ENCODE results near the gene NRIP1.

Gene NRIP1

DNA sequence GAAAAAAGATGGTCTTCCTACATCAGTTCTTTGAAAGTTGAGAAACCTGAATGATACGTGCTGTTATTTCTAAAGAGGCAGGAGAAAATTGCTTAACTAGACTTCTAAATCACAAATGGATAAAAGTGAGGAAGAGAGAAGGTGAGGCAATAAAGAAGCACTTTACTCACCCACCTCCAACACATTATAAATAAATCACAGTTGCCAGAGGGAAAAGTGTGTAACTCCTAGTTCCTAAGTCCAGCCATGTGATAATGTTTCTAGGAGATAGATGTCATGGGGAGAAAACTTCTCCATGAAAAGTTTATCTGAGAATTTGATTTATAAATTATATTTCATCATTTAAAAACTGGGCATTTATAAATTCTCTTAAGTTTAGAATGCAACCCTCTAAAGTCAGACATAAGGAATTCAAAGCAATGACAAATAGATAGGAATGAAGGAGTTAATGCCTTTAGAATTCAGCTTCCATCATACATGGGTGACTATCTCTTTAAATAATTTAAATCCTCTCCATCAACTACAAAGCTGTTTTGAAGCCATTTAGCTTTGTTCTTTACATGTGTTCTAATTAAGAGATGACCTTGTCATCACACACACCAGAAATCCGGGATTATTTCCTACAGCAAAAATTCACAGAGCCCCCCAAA lies 60.0 kb downstream of the NRIP1 start:
- no peak for DNase-seq

GRCh38 chr21:15003463-15004135 lies 61.2 kb downstream of the NRIP1 start:
- peak; percentile 89 for DNase-seq

- peak; percentile 48 for DNase-seq
Measured at GRCh38 chr21:15001857-15002606, 62.8 kb downstream of the NRIP1 start.

DNA sequence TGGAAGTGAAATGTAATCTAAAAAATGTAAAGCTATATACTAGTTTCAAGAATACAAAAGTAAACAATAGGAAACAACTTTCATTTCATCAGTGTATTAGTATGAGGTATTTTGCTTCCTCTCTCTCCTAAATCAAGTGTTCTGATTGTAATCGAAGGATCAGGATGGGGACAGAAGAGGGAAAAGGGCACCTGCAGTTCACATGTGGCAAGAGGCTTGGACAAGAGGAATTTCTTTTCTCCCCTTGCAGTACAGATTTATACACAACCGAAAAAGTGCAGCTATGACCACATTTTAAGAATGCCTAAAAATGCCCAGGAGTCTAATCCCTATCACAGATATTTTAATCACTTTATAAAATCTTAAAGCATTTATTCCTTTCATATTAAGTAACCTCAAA lies 63.7 kb downstream of the NRIP1 start:
- DNase-seq, result no peak

DNA sequence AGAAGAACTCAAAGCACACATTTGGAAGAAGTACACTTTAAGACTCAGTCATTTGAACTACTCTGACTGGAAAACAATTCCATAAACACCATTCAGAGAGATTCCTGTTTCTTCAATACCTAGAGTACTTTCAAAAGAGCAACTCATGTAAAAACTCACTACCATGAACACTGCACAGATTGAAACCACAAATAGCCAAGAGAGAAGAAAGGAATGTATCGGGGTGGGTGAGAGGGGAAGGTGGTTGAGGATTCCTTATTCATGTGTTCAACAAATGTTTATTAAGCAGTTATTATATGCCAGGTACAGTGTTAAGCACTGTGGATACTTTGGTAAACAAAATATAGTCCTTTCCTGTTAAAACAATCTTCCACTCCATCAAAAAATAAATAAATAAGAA lies 64.7 kb downstream of the NRIP1 start:
- DNase-seq, result no peak

DNA sequence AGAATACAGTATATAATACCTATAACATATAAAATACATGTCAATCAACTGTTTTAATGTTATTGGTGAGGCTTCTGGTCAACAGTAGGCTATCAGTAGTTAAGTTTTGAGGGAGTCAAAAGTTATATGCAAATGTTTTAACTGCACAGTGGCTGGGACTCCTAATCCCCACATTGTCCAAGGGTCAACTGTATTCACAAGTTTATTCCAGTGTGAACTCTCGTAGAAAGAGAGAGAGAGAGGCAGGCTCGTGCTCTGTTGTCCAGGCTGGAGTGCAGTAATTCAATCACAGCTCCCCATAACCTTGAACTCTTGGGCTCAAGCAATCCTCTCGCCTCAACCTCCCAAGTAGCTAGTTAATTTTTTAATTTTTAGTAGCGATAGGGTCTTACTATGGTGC lies 66.0 kb downstream of the NRIP1 start:
- DNase-seq, result no peak

DNA sequence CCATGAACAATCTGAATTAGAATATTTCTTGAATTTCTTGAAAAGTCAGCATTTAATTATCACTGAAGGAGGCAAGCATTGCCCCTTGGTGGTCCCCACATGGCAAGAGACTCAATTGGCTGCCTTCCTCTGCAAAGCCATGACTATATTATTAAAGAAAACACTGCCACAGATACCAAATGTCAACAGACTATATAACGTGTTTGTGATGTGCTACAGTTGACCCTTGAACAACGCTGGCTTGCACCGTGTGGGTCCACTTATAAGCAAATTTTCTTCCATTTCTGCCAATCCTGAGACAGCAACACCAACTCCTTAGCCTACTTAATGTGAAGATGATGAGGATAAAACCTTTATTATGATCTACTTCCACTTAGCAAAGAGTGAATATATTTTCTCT lies 66.5 kb downstream of the NRIP1 start:
- DNase-seq, result no peak

GRCh38 chr21:14995695-14996490 lies 68.9 kb downstream of the NRIP1 start:
- DNase-seq, result no peak

DNA sequence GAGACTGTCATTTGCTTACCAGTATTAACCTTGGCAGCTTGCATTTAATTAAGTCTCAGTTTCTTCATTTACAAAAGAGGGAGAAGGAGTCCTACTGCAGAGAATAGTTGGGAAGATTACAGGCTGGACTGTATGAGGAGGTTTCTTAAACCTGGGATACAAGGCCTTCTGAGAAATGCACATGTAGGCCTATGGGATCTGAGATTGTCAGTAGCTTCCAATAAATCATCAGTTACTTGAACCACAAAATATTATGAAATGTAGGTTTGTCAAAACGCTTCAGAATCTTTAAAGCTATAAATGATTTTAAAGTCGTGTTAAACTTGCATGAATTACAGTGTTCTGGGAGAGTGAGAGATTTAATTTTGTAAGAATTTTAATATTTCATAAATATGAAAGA lies 69.6 kb downstream of the NRIP1 start:
- no peak for DNase-seq

DNA sequence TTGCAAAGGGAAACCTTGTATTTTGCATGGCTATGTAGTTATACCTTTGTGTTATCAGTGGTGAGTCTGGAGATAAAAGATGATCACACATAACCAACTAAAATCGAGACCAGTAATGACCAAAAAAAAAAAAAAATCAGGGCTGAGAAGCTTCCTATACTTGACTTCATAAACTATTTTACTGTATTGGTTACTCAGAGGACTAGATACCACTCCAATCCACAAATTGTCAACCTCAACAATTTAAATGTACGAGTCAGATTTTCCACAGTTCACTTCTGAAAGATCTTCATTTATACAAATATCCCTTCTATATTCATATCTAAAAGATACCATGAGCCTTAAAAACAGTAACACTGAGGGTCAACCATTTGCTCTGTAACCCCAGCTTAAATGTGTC lies 71.7 kb downstream of the NRIP1 start:
- DNase-seq, result no peak

DNA sequence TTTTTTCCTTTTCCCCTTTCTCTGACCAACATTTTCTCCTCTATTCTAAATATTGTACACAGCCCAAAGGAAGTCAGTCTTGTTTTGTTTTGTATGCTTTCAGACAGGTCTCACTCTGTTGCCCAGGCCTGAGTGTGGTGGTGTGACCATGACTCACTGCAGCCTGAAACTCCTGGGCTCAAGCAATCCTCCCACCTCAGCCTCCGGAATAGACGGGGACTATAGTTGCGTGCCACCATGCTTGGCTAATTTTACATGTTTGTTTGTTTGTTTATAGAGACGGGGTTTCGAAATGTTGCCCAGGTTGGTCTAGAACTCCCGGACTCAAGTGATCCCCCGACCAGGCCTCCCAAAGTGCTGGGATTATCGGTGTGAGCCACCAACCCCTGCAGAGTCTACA lies 72.8 kb downstream of the NRIP1 start:
- DNase-seq, result no peak

- DNase-seq, result no peak
Measured at GRCh38 chr21:14989359-14989758, 75.4 kb downstream of the NRIP1 start.

DNA sequence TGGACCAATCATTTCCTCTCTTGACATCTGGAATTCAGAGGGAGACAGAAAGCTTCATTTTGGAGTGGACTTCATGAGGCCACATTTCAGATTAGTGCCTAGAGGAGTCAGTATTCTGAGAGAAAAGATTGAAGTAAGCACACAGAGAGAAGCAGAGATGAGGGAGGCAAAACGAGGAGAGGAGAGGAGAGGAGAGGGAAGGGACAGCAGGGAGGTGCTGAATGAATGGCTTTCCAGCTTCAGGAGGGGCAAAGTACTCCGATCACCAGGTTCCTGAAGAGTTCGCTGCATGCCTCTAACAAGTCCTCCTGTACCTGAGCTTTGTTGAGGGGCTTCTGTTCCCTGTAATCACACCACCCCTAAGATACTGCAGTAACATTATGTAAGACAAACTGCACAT lies 76.0 kb downstream of the NRIP1 start:
- DNase-seq, result no peak

GRCh38 chr21:14987370-14988170 lies 77.2 kb downstream of the NRIP1 start:
- DNase-seq, result no peak

GRCh38 chr21:14985306-14985705 lies 79.5 kb downstream of the NRIP1 start:
- DNase-seq, result no peak

DNA sequence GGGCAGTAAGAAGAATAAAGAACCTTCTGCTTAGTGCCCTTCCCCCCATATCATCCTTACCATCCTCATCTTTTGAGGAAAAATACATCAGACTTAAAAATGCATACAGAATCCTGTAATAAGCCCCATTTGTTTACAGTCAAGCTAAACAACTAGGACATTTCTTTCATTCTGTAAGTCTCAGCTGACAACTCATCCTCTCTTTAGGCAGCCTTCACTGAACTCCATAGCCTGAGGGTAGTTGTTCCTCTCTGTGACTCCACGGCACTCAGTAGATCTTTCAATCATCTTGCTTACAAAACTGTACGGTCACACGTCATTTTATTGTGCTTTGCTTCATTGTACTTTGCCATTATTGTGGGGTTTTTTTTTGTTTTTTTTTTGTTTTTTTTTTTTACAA lies 82.5 kb downstream of the NRIP1 start:
- DNase-seq, result no peak

DNA sequence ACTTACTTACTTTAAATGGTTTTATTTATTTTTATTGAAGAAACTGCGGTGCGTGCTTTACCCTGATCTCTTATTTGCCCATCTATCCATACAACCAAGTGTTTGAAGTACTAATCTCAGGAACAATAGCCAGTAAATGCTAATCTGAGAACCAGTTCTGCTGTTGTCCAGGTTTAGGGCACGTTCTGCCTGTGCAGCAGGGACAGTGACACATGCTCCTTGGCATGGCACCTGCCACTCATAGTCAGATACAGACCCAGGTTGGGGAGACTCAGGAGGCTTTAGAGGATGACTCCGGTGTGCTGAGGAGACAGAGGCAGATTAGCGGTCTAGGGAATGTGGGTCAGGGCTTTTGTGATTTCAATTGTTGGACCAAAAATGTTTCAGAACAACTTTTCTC lies 83.6 kb downstream of the NRIP1 start:
- no peak for DNase-seq

DNA sequence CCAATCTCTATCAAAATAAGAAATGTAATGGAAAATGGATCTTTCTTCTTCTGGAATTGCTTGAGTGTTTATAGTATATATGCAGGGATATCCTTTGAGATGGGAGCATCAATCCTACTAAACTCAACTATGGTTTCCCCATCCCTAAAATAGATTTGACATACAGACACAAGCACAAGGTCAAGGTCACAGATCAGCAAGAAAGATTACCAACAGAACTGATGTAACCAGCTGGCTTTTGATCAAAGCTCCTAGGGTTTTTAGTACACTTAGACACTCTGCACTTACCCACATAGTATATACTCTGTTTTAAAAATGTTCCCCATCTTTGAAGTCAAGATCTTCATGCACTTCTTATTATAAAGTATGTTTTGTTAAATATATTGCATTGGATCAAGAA lies 85.5 kb downstream of the NRIP1 start:
- no peak for DNase-seq

GRCh38 chr21:14977814-14978213 lies 87.0 kb downstream of the NRIP1 start:
- no peak for DNase-seq

DNA sequence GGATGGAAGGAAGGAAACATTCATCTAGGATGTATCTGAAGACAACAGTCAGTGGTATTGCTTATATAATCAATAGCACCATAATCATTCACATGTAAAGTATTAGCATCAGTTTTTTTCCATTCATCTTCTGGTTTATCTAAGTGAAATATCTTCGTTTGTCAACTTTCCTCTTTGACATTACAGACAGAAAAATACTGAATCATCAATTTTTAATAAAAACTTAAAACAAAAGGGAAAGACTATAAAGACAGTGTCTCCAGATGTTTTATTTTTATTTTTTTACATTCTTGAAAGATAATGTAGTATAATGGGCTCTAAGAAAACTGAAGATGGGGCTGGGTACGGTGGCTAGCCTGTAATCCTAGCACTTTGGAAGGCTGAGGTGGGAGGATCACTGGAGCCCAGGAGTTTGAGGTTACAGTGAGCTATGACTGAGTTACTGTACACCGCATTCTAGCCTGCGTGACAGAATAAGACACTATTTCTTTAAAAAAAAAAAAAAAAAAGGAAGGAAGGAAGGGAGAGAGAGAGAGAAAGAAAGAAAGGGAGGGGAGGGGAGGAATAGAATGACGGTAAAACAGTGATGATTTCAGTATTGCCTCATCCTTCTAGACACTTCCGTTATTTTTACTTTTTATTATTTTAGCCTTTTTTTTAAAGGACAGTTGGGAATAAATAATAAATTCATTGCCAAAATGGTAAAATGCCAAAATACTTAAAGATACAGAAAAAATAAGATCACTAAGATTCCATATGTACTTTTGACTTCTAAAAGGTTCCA lies 89.5 kb downstream of the NRIP1 start:
- no peak for DNase-seq

- no peak for DNase-seq
Measured at GRCh38 chr21:14972678-14973077, 92.1 kb downstream of the NRIP1 start.

DNA sequence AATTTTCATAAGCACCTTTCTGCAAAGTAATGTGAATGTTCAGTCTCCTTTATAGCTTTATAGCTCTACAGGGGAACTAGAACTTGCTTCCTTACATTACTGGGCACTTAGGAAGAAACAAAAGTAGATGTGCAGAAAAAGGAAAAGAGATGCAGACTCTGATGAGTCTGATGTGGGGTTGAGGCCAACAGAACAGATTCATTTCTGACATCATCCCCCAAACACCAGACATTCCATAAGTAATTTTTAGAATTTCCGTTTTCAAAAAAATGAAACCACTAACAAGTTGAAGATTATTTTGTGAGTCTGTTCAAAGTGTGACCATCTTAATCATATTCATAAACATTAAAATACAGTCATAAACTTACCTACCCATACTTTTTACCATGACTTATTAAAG lies 96.0 kb downstream of the NRIP1 start:
- no peak for DNase-seq

Data from retina (tissue), 1 donor.